SW480 (cell line): ENCODE measurements around the gene PKDCC.

ENCODE experiments used
- DNase-seq: peaks from one replicate; pipeline ENCODE4 v3.0.0-alpha.2; 2016; ENCODE audit warnings: low spot score

Gene PKDCC

GRCh38 chr2:42105330-42106256 lies 57.8 kb downstream of the PKDCC start:
- DNase-seq = no peak

GRCh38 chr2:42106257-42106816 lies 58.5 kb downstream of the PKDCC start:
- no peak for DNase-seq

DNA sequence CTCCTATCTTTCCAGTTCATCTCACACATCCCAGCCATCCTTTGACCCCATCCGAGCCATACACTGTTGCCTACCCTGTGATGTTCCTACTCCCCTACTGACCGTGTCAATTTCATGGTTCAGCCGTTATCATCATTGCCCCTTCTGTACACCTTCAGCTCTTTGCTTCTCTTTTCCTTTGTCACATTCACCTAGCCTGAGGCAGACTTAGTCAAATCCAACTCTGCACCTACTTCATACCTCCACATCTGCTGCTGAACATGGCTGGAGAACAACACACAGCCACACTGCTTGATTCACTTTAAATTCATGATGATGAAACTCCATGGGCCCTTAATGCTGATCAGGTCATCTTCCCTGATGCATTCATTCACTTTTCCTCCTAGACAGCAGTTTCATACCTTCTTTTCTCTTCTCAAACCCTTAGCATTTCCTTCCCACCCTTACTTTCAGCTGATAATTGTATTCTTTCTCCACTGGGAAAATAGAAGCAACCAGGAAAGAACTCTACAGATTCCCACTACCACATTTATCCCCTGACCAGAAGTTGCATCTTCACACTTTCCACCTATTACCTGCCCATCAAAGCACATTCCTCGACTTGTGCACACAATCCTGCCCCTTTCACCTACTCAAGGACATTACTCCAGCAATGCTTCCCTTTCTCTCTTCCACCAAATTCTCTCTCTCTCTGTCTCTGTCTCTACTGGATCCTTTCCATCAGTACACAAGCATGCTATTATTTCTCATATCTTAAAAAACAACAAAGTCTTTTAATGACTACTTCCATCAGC lies 59.6 kb downstream of the PKDCC start:
- no peak for DNase-seq
